HCT116 (cell line): ENCODE results near the gene NUDC.

Experiments
- CEBPB ChIP-seq: IDR thresholded peaks from 2 replicates; pipeline ENCODE4 v1.6.1; 2012; ENCODE audit warnings: low read depth
- EZH2 ChIP-seq: fragments of 200-600 bp; sonication (generic); IDR thresholded peaks from 2 replicates; pipeline ENCODE4 v1.6.1; 2017; ENCODE audit warnings: antibody characterized with exemption, mixed run types
- POLR2A ChIP-seq: IDR thresholded peaks from 2 replicates; pipeline ENCODE4 v1.7.0; 2011; ENCODE audit warnings: borderline replicate concordance; ENCODE audit not compliant: insufficient read depth, insufficient read length; ENCODE audit errors: extremely low read depth
- POLR2AphosphoS5 ChIP-seq: IDR thresholded peaks from 2 replicates; pipeline ENCODE4 v1.6.1; 2011; ENCODE audit warnings: mild to moderate bottlenecking, low read depth, low read length, moderate library complexity
- RAD21 ChIP-seq: IDR thresholded peaks from 2 replicates; pipeline ENCODE4 v1.6.1; 2012; ENCODE audit warnings: low read depth, mild to moderate bottlenecking
- SIN3A ChIP-seq: IDR thresholded peaks from 2 replicates; pipeline ENCODE4 v1.6.1; 2012; ENCODE audit warnings: low read depth
- YY1 ChIP-seq: IDR thresholded peaks from 2 replicates; pipeline ENCODE4 v1.6.1; 2011; ENCODE audit warnings: low read length, low read depth, moderate library complexity, mild to moderate bottlenecking; ENCODE audit not compliant: insufficient replicate concordance; ENCODE audit errors: extremely low read depth
- ZNF274 ChIP-seq: fragments of 200-500 bp; sonication (Bioruptor generic); IDR thresholded peaks from 2 replicates; pipeline ENCODE4 v1.6.1; 2014; ENCODE audit warnings: mild to moderate bottlenecking, low read depth, low read length, inconsistent platforms
- TF ChIP-seq, protein P1 (sequence below), 3 experiments: fragments of 200-600 bp in 1 of 3; sonication (generic) in 1 of 3; IDR thresholded peaks in 2 of 3; conservative IDR thresholded peaks in 1 of 3; 2 replicates each; pipeline ENCODE4 v1.5.1; 2012 to 2017; ENCODE audit warnings: low read depth in 2 of 3, low read length in 2 of 3, antibody characterized with exemption in 1 of 3, borderline replicate concordance in 1 of 3, control low read depth in 1 of 3, mild to moderate bottlenecking in 1 of 3, mixed read lengths in 1 of 3, mixed run types in 1 of 3, moderate library complexity in 1 of 3; ENCODE audit not compliant: insufficient read depth in 1 of 3
- TF ChIP-seq, protein P2 (sequence below): IDR thresholded peaks from 2 replicates; pipeline ENCODE4 v1.6.1; 2012
- TF ChIP-seq, protein P3 (sequence below): IDR thresholded peaks from 2 replicates; pipeline ENCODE4 v1.6.1; 2012; ENCODE audit warnings: low read depth
- TF ChIP-seq, protein P4 (sequence below): IDR thresholded peaks from 2 replicates; pipeline ENCODE4 v1.6.1; 2011; ENCODE audit warnings: mild to moderate bottlenecking, low read length, moderate library complexity; ENCODE audit not compliant: insufficient replicate concordance; ENCODE audit errors: extremely low read depth

DNA sequence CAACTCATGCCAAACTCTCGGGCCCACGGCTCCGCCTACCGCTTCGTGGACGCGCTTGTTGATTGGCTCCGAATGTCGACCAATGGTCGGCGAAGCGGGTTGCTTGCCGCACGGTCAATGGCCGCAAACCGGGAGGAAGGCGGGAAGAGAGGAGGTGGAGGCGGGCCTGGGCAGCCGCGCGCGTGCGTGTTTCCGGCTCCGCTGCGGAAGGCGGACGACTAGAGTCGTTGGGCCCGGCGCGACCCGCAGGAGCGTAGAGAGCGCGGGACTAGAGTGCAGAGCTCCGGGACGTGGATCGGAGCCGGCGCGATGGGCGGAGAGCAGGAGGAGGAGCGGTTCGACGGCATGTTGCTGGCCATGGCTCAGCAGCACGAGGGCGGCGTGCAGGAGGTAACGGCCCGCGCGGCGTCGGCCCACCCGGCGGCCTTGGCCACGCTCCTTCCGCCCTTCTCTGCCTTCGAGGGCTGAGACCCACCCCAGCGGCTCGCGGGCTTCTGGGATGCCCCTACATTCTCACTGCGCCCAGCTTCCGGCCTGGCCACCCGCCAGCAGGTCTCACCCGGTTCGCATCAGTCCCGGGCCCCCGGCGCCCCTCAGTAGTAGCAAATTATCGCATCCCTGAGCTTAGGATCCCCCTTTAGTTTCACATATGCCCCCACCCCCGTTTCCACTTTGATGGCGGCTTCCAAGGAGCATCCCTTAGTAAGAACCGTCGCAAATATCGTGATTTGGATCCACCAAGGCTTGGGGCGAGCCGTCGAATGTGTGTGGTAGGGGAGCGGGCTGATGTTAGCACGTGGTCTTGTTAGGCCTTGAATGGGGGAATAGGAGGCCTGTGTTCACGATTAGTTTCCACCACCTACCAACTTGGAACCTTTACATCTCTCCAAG is at the start of gene NUDC:
- TF ChIP-seq EZH2 (no peak), POLR2A (peak; percentile 89), SIN3A (peak; percentile 86), CEBPB (no peak), YY1 (no peak), POLR2AphosphoS5 (peak; percentile 88), RAD21 (no peak), ZNF274 (no peak)
- TF ChIP-seq, protein P1, sequence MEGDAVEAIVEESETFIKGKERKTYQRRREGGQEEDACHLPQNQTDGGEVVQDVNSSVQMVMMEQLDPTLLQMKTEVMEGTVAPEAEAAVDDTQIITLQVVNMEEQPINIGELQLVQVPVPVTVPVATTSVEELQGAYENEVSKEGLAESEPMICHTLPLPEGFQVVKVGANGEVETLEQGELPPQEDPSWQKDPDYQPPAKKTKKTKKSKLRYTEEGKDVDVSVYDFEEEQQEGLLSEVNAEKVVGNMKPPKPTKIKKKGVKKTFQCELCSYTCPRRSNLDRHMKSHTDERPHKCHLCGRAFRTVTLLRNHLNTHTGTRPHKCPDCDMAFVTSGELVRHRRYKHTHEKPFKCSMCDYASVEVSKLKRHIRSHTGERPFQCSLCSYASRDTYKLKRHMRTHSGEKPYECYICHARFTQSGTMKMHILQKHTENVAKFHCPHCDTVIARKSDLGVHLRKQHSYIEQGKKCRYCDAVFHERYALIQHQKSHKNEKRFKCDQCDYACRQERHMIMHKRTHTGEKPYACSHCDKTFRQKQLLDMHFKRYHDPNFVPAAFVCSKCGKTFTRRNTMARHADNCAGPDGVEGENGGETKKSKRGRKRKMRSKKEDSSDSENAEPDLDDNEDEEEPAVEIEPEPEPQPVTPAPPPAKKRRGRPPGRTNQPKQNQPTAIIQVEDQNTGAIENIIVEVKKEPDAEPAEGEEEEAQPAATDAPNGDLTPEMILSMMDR (IDR thresholded peaks at IDR 0.05 in 2 of 3, conservative IDR thresholded peaks at IDR 0.05 in 1 of 3; ENCODE audit: borderline replicate concordance in 1 of 3, insufficient read depth in 1 of 3, low read depth in 2 of 3, low read length in 2 of 3): no peak
- TF ChIP-seq, protein P2, sequence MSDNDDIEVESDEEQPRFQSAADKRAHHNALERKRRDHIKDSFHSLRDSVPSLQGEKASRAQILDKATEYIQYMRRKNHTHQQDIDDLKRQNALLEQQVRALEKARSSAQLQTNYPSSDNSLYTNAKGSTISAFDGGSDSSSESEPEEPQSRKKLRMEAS: peak; percentile 92
- TF ChIP-seq, protein P3, sequence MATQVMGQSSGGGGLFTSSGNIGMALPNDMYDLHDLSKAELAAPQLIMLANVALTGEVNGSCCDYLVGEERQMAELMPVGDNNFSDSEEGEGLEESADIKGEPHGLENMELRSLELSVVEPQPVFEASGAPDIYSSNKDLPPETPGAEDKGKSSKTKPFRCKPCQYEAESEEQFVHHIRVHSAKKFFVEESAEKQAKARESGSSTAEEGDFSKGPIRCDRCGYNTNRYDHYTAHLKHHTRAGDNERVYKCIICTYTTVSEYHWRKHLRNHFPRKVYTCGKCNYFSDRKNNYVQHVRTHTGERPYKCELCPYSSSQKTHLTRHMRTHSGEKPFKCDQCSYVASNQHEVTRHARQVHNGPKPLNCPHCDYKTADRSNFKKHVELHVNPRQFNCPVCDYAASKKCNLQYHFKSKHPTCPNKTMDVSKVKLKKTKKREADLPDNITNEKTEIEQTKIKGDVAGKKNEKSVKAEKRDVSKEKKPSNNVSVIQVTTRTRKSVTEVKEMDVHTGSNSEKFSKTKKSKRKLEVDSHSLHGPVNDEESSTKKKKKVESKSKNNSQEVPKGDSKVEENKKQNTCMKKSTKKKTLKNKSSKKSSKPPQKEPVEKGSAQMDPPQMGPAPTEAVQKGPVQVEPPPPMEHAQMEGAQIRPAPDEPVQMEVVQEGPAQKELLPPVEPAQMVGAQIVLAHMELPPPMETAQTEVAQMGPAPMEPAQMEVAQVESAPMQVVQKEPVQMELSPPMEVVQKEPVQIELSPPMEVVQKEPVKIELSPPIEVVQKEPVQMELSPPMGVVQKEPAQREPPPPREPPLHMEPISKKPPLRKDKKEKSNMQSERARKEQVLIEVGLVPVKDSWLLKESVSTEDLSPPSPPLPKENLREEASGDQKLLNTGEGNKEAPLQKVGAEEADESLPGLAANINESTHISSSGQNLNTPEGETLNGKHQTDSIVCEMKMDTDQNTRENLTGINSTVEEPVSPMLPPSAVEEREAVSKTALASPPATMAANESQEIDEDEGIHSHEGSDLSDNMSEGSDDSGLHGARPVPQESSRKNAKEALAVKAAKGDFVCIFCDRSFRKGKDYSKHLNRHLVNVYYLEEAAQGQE: no peak
- TF ChIP-seq, protein P4, sequence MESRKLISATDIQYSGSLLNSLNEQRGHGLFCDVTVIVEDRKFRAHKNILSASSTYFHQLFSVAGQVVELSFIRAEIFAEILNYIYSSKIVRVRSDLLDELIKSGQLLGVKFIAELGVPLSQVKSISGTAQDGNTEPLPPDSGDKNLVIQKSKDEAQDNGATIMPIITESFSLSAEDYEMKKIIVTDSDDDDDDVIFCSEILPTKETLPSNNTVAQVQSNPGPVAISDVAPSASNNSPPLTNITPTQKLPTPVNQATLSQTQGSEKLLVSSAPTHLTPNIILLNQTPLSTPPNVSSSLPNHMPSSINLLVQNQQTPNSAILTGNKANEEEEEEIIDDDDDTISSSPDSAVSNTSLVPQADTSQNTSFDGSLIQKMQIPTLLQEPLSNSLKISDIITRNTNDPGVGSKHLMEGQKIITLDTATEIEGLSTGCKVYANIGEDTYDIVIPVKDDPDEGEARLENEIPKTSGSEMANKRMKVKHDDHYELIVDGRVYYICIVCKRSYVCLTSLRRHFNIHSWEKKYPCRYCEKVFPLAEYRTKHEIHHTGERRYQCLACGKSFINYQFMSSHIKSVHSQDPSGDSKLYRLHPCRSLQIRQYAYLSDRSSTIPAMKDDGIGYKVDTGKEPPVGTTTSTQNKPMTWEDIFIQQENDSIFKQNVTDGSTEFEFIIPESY: no peak
